Heart left ventricle (tissue), 16 donors: ENCODE data around the gene ACAD11. TPM values are rescaled to one million over a fixed set of nuclear protein-coding genes. Genes with fewer than 3 reads are reported as not detected.
A peak's percentile ranks its signal among the peaks of the same experiment; 100 is the strongest.

Experiments
- ATAC-seq, 4 donors: fragments of 200-7000 bp; cut with Tn5 transposase; one replicate each; pipeline ENCODE4 v1.9.1; 2020 to 2022; ENCODE audit warnings: moderate library complexity in 4 of 4, mild to moderate bottlenecking in 3 of 4, moderate number of reproducible peaks in 1 of 4
- DNase-seq, 5 donors: peaks; one replicate each; pipeline ENCODE4 v3.0.0-alpha.2; 2020
- H3K27ac ChIP-seq, 12 donors: fragments of 200-600 bp; sonication (generic) in 4 of 12; one replicate each; pipeline versions ENCODE4 v1.5.0 to v1.8.0; 2016 to 2022; ENCODE audit warnings: mild to moderate bottlenecking in 2 of 12
- H3K27me3 ChIP-seq, 9 donors: fragments of 200-600 bp; sonication (generic) in 2 of 9; one replicate each; pipeline versions ENCODE4 v1.5.1 to v1.8.0; 2016 to 2022; ENCODE audit warnings: mild to moderate bottlenecking in 3 of 9
- H3K36me3 ChIP-seq, 9 donors: fragments of 200-600 bp; sonication (generic) in 2 of 9; one replicate each; pipeline versions ENCODE4 v1.5.0 to v1.8.0; 2018 to 2022; ENCODE audit warnings: mild to moderate bottlenecking in 2 of 9
- H3K4me1 ChIP-seq, 12 donors: fragments of 200-600 bp; sonication (generic) in 4 of 12; one replicate each; pipeline versions ENCODE4 v1.5.0 to v1.8.0; 2016 to 2022; ENCODE audit warnings: mild to moderate bottlenecking in 3 of 12
- H3K4me3 ChIP-seq, 12 donors: fragments of 200-600 bp; sonication (generic) in 4 of 12; one replicate each; pipeline versions ENCODE4 v1.5.0 to v1.8.0; 2017 to 2022; ENCODE audit warnings: mild to moderate bottlenecking in 9 of 12, moderate library complexity in 4 of 12
- H3K9me3 ChIP-seq, 12 donors: fragments of 200-600 bp; sonication (generic) in 4 of 12; one replicate each; pipeline versions ENCODE4 v1.5.0 to v1.8.0; 2016 to 2022; ENCODE audit warnings: mild to moderate bottlenecking in 1 of 12
- CTCF ChIP-seq, 12 donors: fragments of 200-600 bp; sonication (generic) in 4 of 12; IDR thresholded peaks; one replicate each; pipeline versions ENCODE4 v1.5.0 to v1.8.0; 2018 to 2022; ENCODE audit warnings: antibody characterized with exemption in 12 of 12, mild to moderate bottlenecking in 5 of 12
- POLR2A ChIP-seq, 2 donors: fragments of 450-650 bp; IDR thresholded peaks; one replicate each; pipeline ENCODE4 v1.6.1; 2017; ENCODE audit warnings: antibody characterized with exemption in 2 of 2, mild to moderate bottlenecking in 2 of 2, moderate library complexity in 2 of 2
- WGBS, 4 donors: extraction: QIAGEN DNeasy Blood & Tissue Kit in 2 of 4; methylation state at CpG; one replicate each; pipeline versions ENCODE4 v1.1.5 to v1.1.7; 2013 to 2018; 5-methylcytosine and 5-hydroxymethylcytosine counted together
- intact Hi-C, 10 donors: fragments of 100-400 bp; cut with DNase I; formaldehyde crosslinking; loops; one replicate each; pipeline versions ENCODE4 v1.11.1 to v1.14.2; 2022
- polyA plus RNA-seq, 2 donors: library from polyadenylated mRNA; stranded (reverse); fragments of 200-250 nt; gene quantifications; one replicate each; pipeline ENCODE4 v1.2.3, GENCODE V29; 2013
- total RNA-seq, 9 donors: library from RNA; depleted of rRNA in 2 of 9; stranded (reverse); fragments of >200 nt in 2 of 9; fragmentation: NEBNext Ultra II Directional in 3 of 9; extraction: Animal tissue kit (Norgen Biotek cat#: 25700) in 3 of 9; gene quantifications; one replicate each; pipeline versions ENCODE4 v1.1.0 to v1.2.4, GENCODE V29; 2016 to 2023
- donor health status: ischemic (EF 13 %, LVEDD 7.1; RV severe dilation, severe dysfunction).
- donor health status: healthy with polysubstance abuse.
- donor health status: DM: no; HTN: yes; CAD: no.
- donor health status: DM: no; HTN: no; CAD: no.
- donor health status: ischemic (EF 25% LVEDD 6.9; RV normal size, moderate dysfunction).
- donor health status: ischemic (EF 25% LVEDD 5.7; RV mildly dilated, moderate dysfunction).
- donor health status: healthy.
- donor health status: DM: yes; HTN: yes; CAD: no.
- donor health status: ischemic (EF 35%, LVEDD 5.7; RV mildly dilated, moderate dysfunction).
- donor health status: nonischemic (EF 11% LVEDD 7.7; RV severe dilation, severe dysfunction).
- donor health status: DM: yes; HTN: yes; CAD: no.
- donor health status: PGD.
- donor health status: ischemic (EF 29% LVEDD 5.4; RV normal size, mild dysfunction).
- donor health status: nonischemic (EF 23%, LVEDD 6.1; RV moderate dilation, normal function).

Gene ACAD11
- total and polyA plus RNA-seq, 11 donors = 8.9 to 38.8 (median 23.1) TPM

- Histone ChIP-seq H3K4me1 (peaks cover 0 to 7% (median 0%) of the 10 kb centered on the region in 12 donors), H3K27me3 (no peaks in the 10 kb centered on the region), H3K27ac (no peak overlapping the region), H3K36me3 (peaks cover 0 to 69% (median 29%) of the 10 kb centered on the region in 9 donors), H3K9me3 (no peaks in the 10 kb centered on the region), H3K4me3 (no peak overlapping the region)
- DNase-seq (no peak), ATAC-seq (no peak)
- 37 to 54% (median 53%) methylated on average over 1 of the region's 1 CpG for WGBS, 4 donors
- intact Hi-C loops = no loop called here
- TF ChIP-seq CTCF (IDR thresholded peaks at IDR 0.05) (no peak), POLR2A (IDR thresholded peaks at IDR 0.05) (no peak)
Measured at GRCh38 chr3:132637590-132637989, 22.0 kb downstream of the ACAD11 start.

DNA sequence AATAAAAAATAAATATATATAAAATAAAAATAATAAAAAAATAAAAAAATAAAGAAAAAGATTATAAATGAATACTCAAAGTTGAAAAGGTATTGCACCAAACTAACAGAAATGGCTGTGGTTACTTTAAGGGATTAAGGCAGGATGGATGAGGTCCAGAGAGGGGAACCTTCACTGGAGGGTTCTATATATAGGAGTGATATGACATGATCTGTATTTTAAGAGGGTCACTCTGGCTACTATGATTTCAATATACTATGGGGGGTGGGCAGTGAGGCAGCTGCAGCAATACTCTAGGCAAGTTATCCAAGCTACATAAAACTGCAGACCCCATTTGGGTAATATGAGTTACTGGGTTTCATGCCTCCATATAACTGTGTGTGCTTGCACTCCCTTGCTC, 24.6 kb downstream of the ACAD11 start:
- Histone ChIP-seq H3K27me3 (no peaks in the 10 kb centered on the region), H3K4me1 (peaks cover 0 to 7% (median 0%) of the 10 kb centered on the region in 12 donors), H3K9me3 (no peaks in the 10 kb centered on the region), H3K4me3 (no peak overlapping the region), H3K27ac (peak overlapping the region in 1 of 12 donors; percentile 18), H3K36me3 (peaks cover 0 to 70% (median 29%) of the 10 kb centered on the region in 9 donors)
- intact Hi-C loops = no loop called here
- DNase-seq (no peak), ATAC-seq (peak; percentile 94 to 97 (median 96))
- no peak for TF ChIP-seq POLR2A (IDR thresholded peaks at IDR 0.05)

GRCh38 chr3:132630612-132631011, 29.0 kb downstream of the ACAD11 start:
- no peak overlapping the region for H3K27ac ChIP-seq
- TF ChIP-seq CTCF (IDR thresholded peaks at IDR 0.05) = no peak
- no peak for TF ChIP-seq POLR2A (IDR thresholded peaks at IDR 0.05)
- WGBS, 4 donors = 95 to 97% (median 96%) methylated on average over 7 of the region's 7 CpGs
- H3K36me3 ChIP-seq = peaks cover 0 to 66% (median 30%) of the 10 kb centered on the region in 9 donors
- ATAC-seq (no peak), DNase-seq (no peak)
- no peaks in the 10 kb centered on the region for H3K27me3 ChIP-seq
- H3K4me3 ChIP-seq = no peak overlapping the region
- H3K9me3 ChIP-seq = no peaks in the 10 kb centered on the region
- peaks cover 0 to 5% (median 0%) of the 10 kb centered on the region in 12 donors for H3K4me1 ChIP-seq
- intact Hi-C loops = no loop called here

DNA sequence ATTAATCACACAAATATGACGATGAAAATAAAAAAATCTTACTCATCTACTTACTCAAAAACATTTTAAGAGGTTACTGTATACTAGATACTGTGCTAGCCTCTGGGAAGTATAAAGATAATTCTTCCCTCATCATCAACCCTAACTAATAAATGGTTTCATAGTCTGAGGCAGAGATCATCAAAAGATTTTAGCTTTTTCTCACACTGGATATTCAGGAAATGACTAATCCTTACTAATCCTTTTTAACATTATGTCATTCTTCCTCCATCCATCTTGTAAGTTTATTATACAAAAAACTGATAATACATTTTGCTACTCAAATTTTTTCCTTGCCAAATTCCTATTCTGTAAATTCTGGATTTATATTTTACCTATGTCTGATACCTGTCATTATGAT, 29.7 kb downstream of the ACAD11 start:
- TF ChIP-seq POLR2A (IDR thresholded peaks at IDR 0.05) = no peak
- no peak for TF ChIP-seq CTCF (IDR thresholded peaks at IDR 0.05)
- DNase-seq (no peak), ATAC-seq (peak in 2 of 4 donors; percentile 36 to 82)
- intact Hi-C loops = no loop called here
- Histone ChIP-seq H3K4me1 (peaks cover 0 to 4% (median 0%) of the 10 kb centered on the region in 12 donors), H3K4me3 (no peak overlapping the region), H3K9me3 (no peaks in the 10 kb centered on the region), H3K36me3 (peaks cover 0 to 72% (median 33%) of the 10 kb centered on the region in 9 donors), H3K27me3 (no peaks in the 10 kb centered on the region), H3K27ac (peak overlapping the region in 1 of 12 donors; percentile 41)
- WGBS, 4 donors = 71 to 80% (median 73%) methylated on average over 1 of the region's 1 CpG

DNA sequence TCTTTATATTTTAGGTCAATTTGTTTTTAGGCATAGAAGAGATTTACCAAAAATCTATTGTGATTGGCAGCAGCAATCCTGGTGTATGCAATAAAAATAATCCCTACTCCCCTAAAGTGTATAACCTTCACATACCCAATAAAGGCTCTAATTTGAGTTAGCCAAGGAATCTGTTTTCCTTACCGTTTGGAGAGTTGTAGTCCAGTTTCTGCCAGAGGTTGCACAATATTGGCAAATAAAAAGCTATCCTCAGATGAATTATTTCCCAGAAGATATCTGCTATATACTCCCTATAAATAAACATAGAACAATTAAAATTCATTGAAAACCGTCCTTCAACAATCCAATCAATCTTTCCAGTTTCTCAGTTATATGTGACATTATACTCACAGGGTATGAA, 31.5 kb downstream of the ACAD11 start:
- Histone ChIP-seq H3K4me1 (peaks cover 0 to 4% (median 0%) of the 10 kb centered on the region in 12 donors), H3K4me3 (no peak overlapping the region), H3K27ac (no peak overlapping the region), H3K27me3 (no peaks in the 10 kb centered on the region), H3K9me3 (no peaks in the 10 kb centered on the region), H3K36me3 (peaks cover 0 to 86% (median 38%) of the 10 kb centered on the region in 9 donors)
- WGBS, 4 donors = 70 to 81% (median 75%) methylated on average over 2 of the region's 2 CpGs
- ATAC-seq = no peak
- DNase-seq = no peak
- no peak for TF ChIP-seq CTCF (IDR thresholded peaks at IDR 0.05)
- no peak for TF ChIP-seq POLR2A (IDR thresholded peaks at IDR 0.05)
- intact Hi-C loops = no loop called here
